Fibroblast of lung (primary cell): ENCODE data around the gene NNT. TPM values are rescaled to one million over a fixed set of nuclear protein-coding genes. Genes with fewer than 3 reads are reported as not detected.
"Not testable (repeated sequence)": the region's sequence is repeated elsewhere in the genome, so short reads cannot be mapped to it uniquely, and the experiment has no call there.

Experiments used
- DNase-seq, 2 donors: peaks; one replicate each; pipeline versions ENCODE4 v3.0.0 to v3.0.0-alpha.2; 2010; ENCODE audit warnings: low read depth in 2 of 2
- H2AFZ ChIP-seq: 2 replicates; pipeline ENCODE4 v1.5.1; 2012; ENCODE audit warnings: low read length, control low read depth, inconsistent platforms
- H3K27ac ChIP-seq: 2 replicates; pipeline ENCODE4 v1.5.1; 2011; ENCODE audit warnings: low read length, control low read depth; ENCODE audit not compliant: insufficient read depth
- H3K27me3 ChIP-seq: 2 replicates; pipeline ENCODE4 v1.5.1; 2011; ENCODE audit warnings: mild to moderate bottlenecking, low read length; ENCODE audit not compliant: control insufficient read depth, insufficient read depth
- H3K36me3 ChIP-seq: 2 replicates; pipeline ENCODE4 v1.5.1; 2011; ENCODE audit warnings: low read length; ENCODE audit not compliant: control insufficient read depth, insufficient read depth
- H3K4me1 ChIP-seq: 2 replicates; pipeline ENCODE4 v1.5.1; 2011; ENCODE audit warnings: low read length; ENCODE audit not compliant: control insufficient read depth, insufficient read depth; ENCODE audit errors: extremely low read depth
- H3K4me2 ChIP-seq: 2 replicates; pipeline ENCODE4 v1.5.1; 2011; ENCODE audit warnings: low read length, control low read depth; ENCODE audit not compliant: insufficient read depth; ENCODE audit errors: extremely low read depth
- H3K4me3 ChIP-seq, 4 experiments: fragments of 200-600 bp in 1 of 4; sonication (generic) in 1 of 4; replicated peaks in 1 of 4; 2 replicates each; pipeline ENCODE4 v1.5.1; 2011 to 2016; ENCODE audit warnings: low read length in 4 of 4, low read depth in 3 of 4, mild to moderate bottlenecking in 3 of 4, control low read depth in 2 of 4, inconsistent platforms in 1 of 4, mixed read lengths in 1 of 4; ENCODE audit not compliant: insufficient read depth in 1 of 4; ENCODE audit errors: control extremely low read depth in 1 of 4
- H3K79me2 ChIP-seq: 2 replicates; pipeline ENCODE4 v1.5.1; 2012; ENCODE audit warnings: mild to moderate bottlenecking, low read length, inconsistent platforms; ENCODE audit not compliant: control insufficient read depth, insufficient read depth
- H3K9ac ChIP-seq: 2 replicates; pipeline ENCODE4 v1.5.1; 2011; ENCODE audit warnings: mild to moderate bottlenecking, low read length, control low read depth; ENCODE audit not compliant: insufficient read depth
- H3K9me3 ChIP-seq: 2 replicates; pipeline ENCODE4 v1.5.1; 2012; ENCODE audit warnings: low read depth, low read length; ENCODE audit not compliant: control insufficient read depth, insufficient read depth
- H4K20me1 ChIP-seq: 2 replicates; pipeline ENCODE4 v1.5.1; 2011; ENCODE audit warnings: low read length; ENCODE audit not compliant: control insufficient read depth, insufficient read depth; ENCODE audit errors: extremely low read depth
- CTCF ChIP-seq, 2 donors: IDR thresholded peaks in 1 of 2; conservative IDR thresholded peaks in 1 of 2; 1 replicate in 1 of 2; 2 replicates in 1 of 2; pipeline ENCODE4 v1.5.1; 2011 to 2012; ENCODE audit warnings: low read length in 2 of 2, control low read depth in 1 of 2, inconsistent platforms in 1 of 2, low read depth in 1 of 2, mild to moderate bottlenecking in 1 of 2
- EZH2 ChIP-seq: IDR thresholded peaks from 2 replicates; pipeline ENCODE4 v1.5.1; 2012; ENCODE audit warnings: low read length, control low read depth, mild to moderate bottlenecking; ENCODE audit errors: missing control alignments
- polyA plus RNA-seq, 2 donors: library from polyadenylated mRNA; depleted of rRNA in 1 of 2; stranded (reverse) in 1 of 2; unstranded in 1 of 2; fragments of >200 nt; gene quantifications; 2 replicates each; pipeline ENCODE4 v1.2.1, GENCODE V29; 2011 to 2012; ENCODE audit warnings: missing spikeins in 1 of 2
- total RNA-seq: library from RNA; depleted of rRNA; stranded (reverse); fragments of >200 nt; gene quantifications from 2 replicates; pipeline ENCODE4 v1.2.1, GENCODE V29; 2014

NNT gene
- total and polyA plus RNA-seq, 2 donors (not counting 1 experiment from before 2014, with no cell fraction given), result 65.7 to 115 TPM

- Histone ChIP-seq H3K79me2 (no peaks in the 10 kb centered on the region), H3K9me3 (no peaks in the 10 kb centered on the region), H3K36me3 (no peaks in the 10 kb centered on the region), H3K4me3 (no peak overlapping the region), H3K9ac (no peak overlapping the region), H3K27ac (no peak overlapping the region), H2AFZ (no peak overlapping the region), H4K20me1 (no peaks in the 10 kb centered on the region), H3K4me2 (peak overlapping the region; percentile 19), H3K4me1 (no peaks in the 10 kb centered on the region), H3K27me3 (no peaks in the 10 kb centered on the region)
- peak in 1 of 2 donors; percentile 38 for DNase-seq
- TF ChIP-seq EZH2 (no peak), CTCF (conservative IDR thresholded peaks at IDR 0.05 in 1 of 2, IDR thresholded peaks at IDR 0.05 in 1 of 2; ENCODE audit: low read depth in 1 of 2, low read length in 2 of 2) (no peak)
Observed at GRCh38 chr5:43572357-43572756, 30.6 kb upstream of the NNT start.

GRCh38 chr5:43573058-43573457 is 29.9 kb upstream of the NNT start:
- no peaks in the 10 kb centered on the region for H3K79me2 ChIP-seq
- peak; percentile 31 to 88 for DNase-seq
- H3K27me3 ChIP-seq, result no peaks in the 10 kb centered on the region
- H3K4me3 ChIP-seq, result no peak overlapping the region
- no peak for TF ChIP-seq EZH2
- TF ChIP-seq CTCF (conservative IDR thresholded peaks at IDR 0.05 in 1 of 2, IDR thresholded peaks at IDR 0.05 in 1 of 2; ENCODE audit: low read depth in 1 of 2, low read length in 2 of 2), result no peak
- no peaks in the 10 kb centered on the region for H3K36me3 ChIP-seq
- H3K4me2 ChIP-seq, result no peak overlapping the region
- no peaks in the 10 kb centered on the region for H3K4me1 ChIP-seq
- H3K9ac ChIP-seq, result no peak overlapping the region
- H2AFZ ChIP-seq, result no peak overlapping the region
- no peaks in the 10 kb centered on the region for H4K20me1 ChIP-seq
- H3K9me3 ChIP-seq, result no peaks in the 10 kb centered on the region
- H3K27ac ChIP-seq, result no peak overlapping the region

GRCh38 chr5:43580402-43581210 is 22.4 kb upstream of the NNT start:
- not testable (repeated sequence) for H3K79me2 ChIP-seq, H3K4me2 ChIP-seq, H3K36me3 ChIP-seq, H3K4me3 ChIP-seq, H4K20me1 ChIP-seq, H3K27me3 ChIP-seq, H3K27ac ChIP-seq, DNase-seq, H3K4me1 ChIP-seq, H3K9ac ChIP-seq, H3K9me3 ChIP-seq, H2AFZ ChIP-seq
